Measurements from ENCODE around the gene RGS11.

The RGS11 gene

GRCh38 chr16:234468-235305 lies 41.1 kb downstream of the RGS11 start, which contains the start of gene FAM234A:
Gene FAM234A, plus strand, starts transcription at chr16:234821. Its CDS starts 19,593 bp downstream, at chr16:254414.
- TF ChIP-seq YY1 (IDR thresholded peaks at IDR 0.05; ENCODE audit: low read depth) (peak; percentile 73), ZBTB7A (IDR thresholded peaks at IDR 0.05; ENCODE audit: low read depth) (peak; percentile 21; the same call in 1 of the 2 replicates), EP300 (IDR thresholded peaks at IDR 0.05; ENCODE audit: borderline replicate concordance) (no peak), CEBPB (IDR thresholded peaks at IDR 0.05) (0 out of 2 replicates have a peak, but pooled peaks have one; percentile 22), CREB1 (IDR thresholded peaks at IDR 0.05; ENCODE audit: low read depth) (peak; percentile 82), TCF12 (IDR thresholded peaks at IDR 0.05; ENCODE audit: low read depth) (no peak), TAF1 (IDR thresholded peaks at IDR 0.05; ENCODE audit: low read depth) (peak; percentile 35; the same call in 1 of the 2 replicates), EGR1 (IDR thresholded peaks at IDR 0.05) (peak; percentile 86)

GRCh38 chr16:230949-231348 lies 44.8 kb downstream of the RGS11 start:
- no peak for TF ChIP-seq EGR1 (IDR thresholded peaks at IDR 0.05)
- no peak for TF ChIP-seq YY1 (IDR thresholded peaks at IDR 0.05; ENCODE audit: low read depth)
- no peak for TF ChIP-seq MAX (IDR thresholded peaks at IDR 0.05)
- no peak for TF ChIP-seq FOXM1 (IDR thresholded peaks at IDR 0.05; ENCODE audit: borderline replicate concordance, low read depth)
- TF ChIP-seq CREB1 (IDR thresholded peaks at IDR 0.05; ENCODE audit: low read depth) = no peak
- TF ChIP-seq USF1 (IDR thresholded peaks at IDR 0.05) = no peak
- no peak for TF ChIP-seq CEBPB (IDR thresholded peaks at IDR 0.05)
- no peak for TF ChIP-seq REST (IDR thresholded peaks at IDR 0.05; ENCODE audit: low read depth)
- TF ChIP-seq RAD21 (IDR thresholded peaks at IDR 0.05; ENCODE audit: low read depth) = no peak
- TF ChIP-seq TEAD4 (IDR thresholded peaks at IDR 0.05) = no peak
- no peak for TF ChIP-seq NFIC (IDR thresholded peaks at IDR 0.05)
- TF ChIP-seq TAF1 (IDR thresholded peaks at IDR 0.05; ENCODE audit: low read depth) = no peak
- TF ChIP-seq TCF12 (IDR thresholded peaks at IDR 0.05; ENCODE audit: low read depth) = no peak
- TF ChIP-seq ZBTB7A (IDR thresholded peaks at IDR 0.05; ENCODE audit: low read depth) = no peak
- no peak for TF ChIP-seq EP300 (IDR thresholded peaks at IDR 0.05; ENCODE audit: borderline replicate concordance)

GRCh38 chr16:229731-230281 lies 45.9 kb downstream of the RGS11 start:
- TF ChIP-seq TEAD4 (IDR thresholded peaks at IDR 0.05) (no peak), ZBTB7A (IDR thresholded peaks at IDR 0.05; ENCODE audit: low read depth) (no peak), REST (IDR thresholded peaks at IDR 0.05; ENCODE audit: low read depth) (no peak), RAD21 (IDR thresholded peaks at IDR 0.05; ENCODE audit: low read depth) (no peak), TCF12 (IDR thresholded peaks at IDR 0.05; ENCODE audit: low read depth) (no peak), CEBPB (IDR thresholded peaks at IDR 0.05) (no peak), EGR1 (IDR thresholded peaks at IDR 0.05) (no peak), TAF1 (IDR thresholded peaks at IDR 0.05; ENCODE audit: low read depth) (no peak), NFIC (IDR thresholded peaks at IDR 0.05) (no peak), CREB1 (IDR thresholded peaks at IDR 0.05; ENCODE audit: low read depth) (no peak)

GRCh38 chr16:228852-229730 lies 46.7 kb downstream of the RGS11 start, which contains the start of gene LUC7L:
Gene LUC7L, minus strand, starts transcription at chr16:229449. Its CDS starts 110 bp downstream, at chr16:229339.
- TF ChIP-seq TAF1 (IDR thresholded peaks at IDR 0.05; ENCODE audit: low read depth) = peak; percentile 84
- TF ChIP-seq CEBPB (IDR thresholded peaks at IDR 0.05) = no peak
- peak; percentile 28; the same call in 1 of the 2 replicates for TF ChIP-seq NFIC (IDR thresholded peaks at IDR 0.05)
- TF ChIP-seq MAX (IDR thresholded peaks at IDR 0.05) = peak; percentile 98
- no peak for TF ChIP-seq FOXM1 (IDR thresholded peaks at IDR 0.05; ENCODE audit: borderline replicate concordance, low read depth)
- peak; percentile 53 for TF ChIP-seq USF1 (IDR thresholded peaks at IDR 0.05)
- TF ChIP-seq REST (IDR thresholded peaks at IDR 0.05; ENCODE audit: low read depth) = no peak
- TF ChIP-seq YY1 (IDR thresholded peaks at IDR 0.05; ENCODE audit: low read depth) = peak; percentile 79
- no peak for TF ChIP-seq TEAD4 (IDR thresholded peaks at IDR 0.05)
- TF ChIP-seq TCF12 (IDR thresholded peaks at IDR 0.05; ENCODE audit: low read depth) = peak; percentile 81
- peak; percentile 46; the same call in 1 of the 2 replicates for TF ChIP-seq EGR1 (IDR thresholded peaks at IDR 0.05)
- peak; percentile 9; the same call in 1 of the 2 replicates for TF ChIP-seq RAD21 (IDR thresholded peaks at IDR 0.05; ENCODE audit: low read depth)
- TF ChIP-seq EP300 (IDR thresholded peaks at IDR 0.05; ENCODE audit: borderline replicate concordance) = no peak; the same call in 1 of the 2 replicates
- TF ChIP-seq CREB1 (IDR thresholded peaks at IDR 0.05; ENCODE audit: low read depth) = peak; percentile 91
- TF ChIP-seq ZBTB7A (IDR thresholded peaks at IDR 0.05; ENCODE audit: low read depth) = peak; percentile 99
